Ascending aorta (tissue), 2 donors: ENCODE data around the gene STARD13. TPM values are rescaled to one million over a fixed set of nuclear protein-coding genes. Genes with fewer than 3 reads are reported as not detected.
A peak's percentile ranks its signal among the peaks of the same experiment; 100 is the strongest.

Experiments used
- DNase-seq, 2 donors: peaks; one replicate each; pipeline ENCODE4 v3.0.0-alpha.2; 2019; ENCODE audit warnings: low spot score in 2 of 2
- H3K27ac ChIP-seq, 2 donors: fragments of 200-600 bp; sonication (generic); one replicate each; pipeline ENCODE4 v1.5.1; 2016 to 2017; ENCODE audit warnings: mild to moderate bottlenecking in 1 of 2
- H3K27me3 ChIP-seq: fragments of 200-600 bp; sonication (generic); one replicate; pipeline ENCODE4 v1.5.1; 2017
- H3K36me3 ChIP-seq, 2 donors: fragments of 200-600 bp; sonication (generic); one replicate each; pipeline ENCODE4 v1.5.1; 2016
- H3K4me1 ChIP-seq, 2 donors: fragments of 200-600 bp; sonication (generic); one replicate each; pipeline ENCODE4 v1.5.1; 2016 to 2017; ENCODE audit warnings: mild to moderate bottlenecking in 1 of 2
- H3K4me3 ChIP-seq, 2 donors: fragments of 200-600 bp; sonication (generic); one replicate each; pipeline ENCODE4 v1.5.1; 2016 to 2017; ENCODE audit warnings: mild to moderate bottlenecking in 1 of 2
- H3K9me3 ChIP-seq, 2 donors: fragments of 200-600 bp; sonication (generic); one replicate each; pipeline ENCODE4 v1.5.1; 2016
- CTCF ChIP-seq, 3 experiments: fragments of 200-600 bp in 2 of 3; fragments of 450-650 bp in 1 of 3; sonication (generic) in 2 of 3; IDR thresholded peaks; one replicate each; pipeline ENCODE4 v1.5.1; 2016 to 2019; ENCODE audit warnings: antibody characterized with exemption in 3 of 3, mild to moderate bottlenecking in 1 of 3, moderate library complexity in 1 of 3
- intact Hi-C: fragments of 100-400 bp; cut with DNase I; formaldehyde crosslinking; loops from one replicate; pipeline ENCODE4 v1.15.1; 2023
- total RNA-seq: library from RNA; depleted of rRNA; stranded (reverse); fragments of >200 nt; gene quantifications from one replicate; pipeline ENCODE4 v1.1.0, GENCODE V29; 2016

Gene STARD13
- total RNA-seq, 1 donor from 2014 or later = 34.6 TPM

- no peaks in the 10 kb centered on the region for H3K27me3 ChIP-seq
- H3K36me3 ChIP-seq = no peaks in the 10 kb centered on the region
- peaks cover 9 to 41% of the 10 kb centered on the region in 2 donors for H3K4me1 ChIP-seq
- DNase-seq = peak in 1 of 2 donors; percentile 87
- peak overlapping the region; percentile 52 to 67 for H3K4me3 ChIP-seq
- intact Hi-C loops = loop anchor here (5.0 kb wide), 1 partner anchor 77 kb away; no protein-coding TSS in a partner anchor
- TF ChIP-seq CTCF (IDR thresholded peaks at IDR 0.05) = no peak
- H3K27ac ChIP-seq = peak overlapping the region; percentile 63 to 82
- H3K9me3 ChIP-seq = no peaks in the 10 kb centered on the region
These were observed 81.2 kb downstream of the STARD13 start for GRCh38 chr13:33204130-33204927.

- Histone ChIP-seq H3K4me3 (peak overlapping the region in 1 of 2 donors; percentile 67), H3K27ac (peak overlapping the region; percentile 1 to 82), H3K4me1 (peaks cover 9 to 47% of the 10 kb centered on the region in 2 donors), H3K36me3 (no peaks in the 10 kb centered on the region), H3K27me3 (no peaks in the 10 kb centered on the region), H3K9me3 (no peaks in the 10 kb centered on the region)
- intact Hi-C loops = loop anchor here (5.0 kb wide), 1 partner anchor 75 kb away; no protein-coding TSS in a partner anchor
- no peak for TF ChIP-seq CTCF (IDR thresholded peaks at IDR 0.05)
- no peak for DNase-seq
These were observed 82.8 kb downstream of the STARD13 start for GRCh38 chr13:33202644-33203169.

- H3K9me3 ChIP-seq = no peaks in the 10 kb centered on the region
- TF ChIP-seq CTCF (IDR thresholded peaks at IDR 0.05) = no peak
- intact Hi-C loops = loop anchor here (5.0 kb wide), 1 partner anchor 74 kb away; no protein-coding TSS in a partner anchor
- no peaks in the 10 kb centered on the region for H3K36me3 ChIP-seq
- no peaks in the 10 kb centered on the region for H3K27me3 ChIP-seq
- peaks cover 9 to 39% of the 10 kb centered on the region in 2 donors for H3K4me1 ChIP-seq
- H3K4me3 ChIP-seq = no peak overlapping the region
- H3K27ac ChIP-seq = no peak overlapping the region
- DNase-seq = no peak
These were observed 83.9 kb downstream of the STARD13 start for GRCh38 chr13:33201659-33202058.

GRCh38 chr13:33199289-33199850 lies 86.2 kb downstream of the STARD13 start:
- Histone ChIP-seq H3K4me3 (no peak overlapping the region), H3K27me3 (no peaks in the 10 kb centered on the region), H3K27ac (peak overlapping the region in 1 of 2 donors; percentile 44), H3K9me3 (no peaks in the 10 kb centered on the region), H3K4me1 (peaks cover 9 to 40% of the 10 kb centered on the region in 2 donors), H3K36me3 (no peaks in the 10 kb centered on the region)
- DNase-seq = no peak
- no peak for TF ChIP-seq CTCF (IDR thresholded peaks at IDR 0.05)
- intact Hi-C loops = no loop called here

GRCh38 chr13:33197541-33197971 lies 88.0 kb downstream of the STARD13 start:
- peaks cover 12 to 46% of the 10 kb centered on the region in 2 donors for H3K4me1 ChIP-seq
- intact Hi-C loops = no loop called here

More at GRCh38 chr13:33197541-33197971, 88.0 kb downstream of the STARD13 start:
- no peaks in the 10 kb centered on the region for H3K27me3 ChIP-seq
- no peak for DNase-seq
- H3K4me3 ChIP-seq = no peak overlapping the region
- H3K9me3 ChIP-seq = no peaks in the 10 kb centered on the region
- TF ChIP-seq CTCF (IDR thresholded peaks at IDR 0.05) = no peak
- H3K27ac ChIP-seq = no peak overlapping the region
- H3K36me3 ChIP-seq = no peaks in the 10 kb centered on the region
